WTC11 (cell line): ENCODE data around the gene EPB41. TPM values are rescaled to one million over a fixed set of nuclear protein-coding genes. Genes with fewer than 3 reads are reported as not detected.

ENCODE experiments used
- ATAC-seq: fragments of 200-7000 bp; cut with Tn5 transposase; 2 replicates; pipeline ENCODE4 v1.10.0; 2021; ENCODE audit warnings: mild to moderate bottlenecking, moderate library complexity
- CTCF ChIA-PET: fragments of 300-600 bp; sonication (Branson Sonifier 250); formaldehyde crosslinking; loops from one replicate; lab custom pipeline; 2021; ENCODE audit warnings: antibody characterized with exemption; lab: Charles Lee
- POLR2A ChIA-PET: fragments of 350-600 bp; sonication (Branson Sonifier 250); formaldehyde crosslinking; loops from one replicate; lab custom pipeline; 2021; ENCODE audit warnings: antibody characterized with exemption; lab: Charles Lee
- DNase-seq: peaks from one replicate; pipeline ENCODE4 v3.0.0; 2021; ENCODE audit warnings: low spot score
- H3K27ac Mint-ChIP-seq: 2 replicates; pipeline ENCODE4 v1.8.0; 2021; ENCODE audit warnings: mixed read lengths
- H3K27me3 Mint-ChIP-seq: 2 replicates; pipeline ENCODE4 v1.8.0; 2021; ENCODE audit warnings: low read depth, mild to moderate bottlenecking, moderate library complexity, mixed read lengths
- H3K36me3 Mint-ChIP-seq: 2 replicates; pipeline ENCODE4 v1.8.0; 2021; ENCODE audit warnings: mixed read lengths
- H3K4me1 Mint-ChIP-seq: 2 replicates; pipeline ENCODE4 v1.8.0; 2022; ENCODE audit warnings: mixed read lengths
- H3K4me3 Mint-ChIP-seq: 2 replicates; pipeline ENCODE4 v1.8.0; 2021; ENCODE audit warnings: mild to moderate bottlenecking, moderate library complexity, mixed read lengths
- H3K9me3 Mint-ChIP-seq: 2 replicates; pipeline ENCODE4 v1.8.0; 2021; ENCODE audit warnings: mixed read lengths
- CBFB ChIP-seq: sonication (generic); formaldehyde crosslinking; IDR thresholded peaks from 2 replicates; pipeline ENCODE4 v1.8.1; 2022; ENCODE audit warnings: mild to moderate bottlenecking, low read depth, missing genetic modification reagents
- E2F4 ChIP-seq: sonication (generic); formaldehyde crosslinking; IDR thresholded peaks from 2 replicates; pipeline ENCODE4 v1.8.1; 2022; ENCODE audit warnings: low read depth, mild to moderate bottlenecking, moderate library complexity, missing genetic modification reagents, borderline replicate concordance
- FOXP1 ChIP-seq: sonication (generic); formaldehyde crosslinking; IDR thresholded peaks from 2 replicates; pipeline ENCODE4 v1.8.0; 2022; ENCODE audit warnings: missing genetic modification reagents, mild to moderate bottlenecking, moderate library complexity, borderline replicate concordance
- GABPB1 ChIP-seq: sonication (generic); formaldehyde crosslinking; IDR thresholded peaks from 2 replicates; pipeline ENCODE4 v1.8.1; 2023; ENCODE audit warnings: mild to moderate bottlenecking, missing genetic modification reagents
- JAZF1 ChIP-seq: fragments of 250-450 bp; sonication (Bioruptor Pico); IDR thresholded peaks from 2 replicates; pipeline ENCODE4 v1.9.0; 2021; ENCODE audit warnings: moderate library complexity, mild to moderate bottlenecking, inconsistent platforms
- KAT7 ChIP-seq: sonication (generic); formaldehyde crosslinking; IDR thresholded peaks from 2 replicates; pipeline ENCODE4 v1.8.1; 2023; ENCODE audit warnings: missing genetic modification reagents, mild to moderate bottlenecking, borderline replicate concordance
- MYBL2 ChIP-seq: sonication (generic); formaldehyde crosslinking; IDR thresholded peaks from 2 replicates; pipeline ENCODE4 v1.8.1; 2023; ENCODE audit warnings: mild to moderate bottlenecking, moderate library complexity, missing genetic modification reagents
- NFE2L1 ChIP-seq: sonication (generic); formaldehyde crosslinking; IDR thresholded peaks from 2 replicates; pipeline ENCODE4 v1.8.1; 2023; ENCODE audit warnings: missing genetic modification reagents
- NR1H2 ChIP-seq: sonication (generic); formaldehyde crosslinking; IDR thresholded peaks from 2 replicates; pipeline ENCODE4 v1.9.0; 2021; ENCODE audit warnings: mild to moderate bottlenecking, moderate library complexity, missing genetic modification reagents
- OVOL2 ChIP-seq: fragments of 250-450 bp; sonication (Bioruptor Pico); IDR thresholded peaks from 2 replicates; pipeline ENCODE4 v1.9.0; 2021; ENCODE audit warnings: mild to moderate bottlenecking, borderline replicate concordance
- PRRX2 ChIP-seq: fragments of 250-450 bp; sonication (Bioruptor Pico); IDR thresholded peaks from 2 replicates; pipeline ENCODE4 v1.8.0; 2021; ENCODE audit warnings: mild to moderate bottlenecking
- RORB ChIP-seq: fragments of 250-450 bp; sonication (Bioruptor Pico); IDR thresholded peaks from 2 replicates; pipeline ENCODE4 v1.9.0; 2021; ENCODE audit warnings: mild to moderate bottlenecking
- STAT6 ChIP-seq: sonication (generic); formaldehyde crosslinking; conservative IDR thresholded peaks from 2 replicates; pipeline ENCODE4 v1.8.1; 2023; ENCODE audit warnings: mild to moderate bottlenecking, low read depth, missing genetic modification reagents, moderate library complexity
- TCF7 ChIP-seq: sonication (generic); formaldehyde crosslinking; IDR thresholded peaks from 2 replicates; pipeline ENCODE4 v1.8.0; 2022; ENCODE audit warnings: mild to moderate bottlenecking, low read depth, missing genetic modification reagents, moderate library complexity
- USF1 ChIP-seq: sonication (generic); formaldehyde crosslinking; IDR thresholded peaks from 2 replicates; pipeline ENCODE4 v1.8.0; 2022; ENCODE audit warnings: mild to moderate bottlenecking, missing genetic modification reagents
- ZNF396 ChIP-seq: fragments of 250-450 bp; sonication (Bioruptor Pico); IDR thresholded peaks from 2 replicates; pipeline ENCODE4 v1.8.0; 2021; ENCODE audit warnings: mild to moderate bottlenecking, moderate library complexity, borderline replicate concordance
- ZNF416 ChIP-seq: fragments of 250-450 bp; sonication (Bioruptor Pico); IDR thresholded peaks from 2 replicates; pipeline ENCODE4 v1.9.0; 2021; ENCODE audit warnings: mild to moderate bottlenecking, inconsistent platforms
- ZNF425 ChIP-seq: fragments of 250-450 bp; sonication (Bioruptor Pico); conservative IDR thresholded peaks from 2 replicates; pipeline ENCODE4 v1.9.0; 2021; ENCODE audit warnings: mild to moderate bottlenecking
- total RNA-seq: library from RNA; stranded (reverse); gene quantifications from 3 replicates; pipeline ENCODE4 v1.2.3, GENCODE V29; 2021

The EPB41 gene
- total RNA-seq, 1 experiment from 2014 or later, result 85.0 TPM

- ChIA-PET CTCF (interaction anchor here (1.3 to 1.8 kb wide), 2 partner anchors 43 to 322 kb away, joined by 3 to 6 read pairs; no protein-coding TSS in a partner anchor), POLR2A (interaction anchor here (1.6 kb wide), 1 partner anchor 11 kb away, joined by 4 read pairs; the partner anchor contains the start of gene EPB41)
- DNase-seq (no peak), ATAC-seq (no peak)
- peaks cover 27% of the 10 kb centered on the region for H3K4me1 Mint-ChIP-seq
- H3K27me3 Mint-ChIP-seq, result no peaks in the 10 kb centered on the region
- H3K27ac Mint-ChIP-seq, result peak overlapping the region; percentile 6; the same call in 1 of the 2 replicates
- no peaks in the 10 kb centered on the region for H3K36me3 Mint-ChIP-seq
- no peak overlapping the region for H3K4me3 Mint-ChIP-seq
- no peaks in the 10 kb centered on the region for H3K9me3 Mint-ChIP-seq
- TF ChIP-seq TCF7 (no peak), OVOL2 (CRISPR knock-in tag) (no peak), JAZF1 (CRISPR knock-in tag) (no peak), ZNF425 (CRISPR knock-in tag) (no peak), PRRX2 (no peak), ZNF396 (CRISPR knock-in tag) (no peak), KAT7 (CRISPR knock-in tag) (no peak), ZNF416 (CRISPR knock-in tag) (no peak), MYBL2 (CRISPR knock-in tag) (no peak), NFE2L1 (no peak), STAT6 (CRISPR knock-in tag) (no peak), CBFB (CRISPR knock-in tag) (no peak), NR1H2 (CRISPR knock-in tag) (no peak), E2F4 (no peak), USF1 (CRISPR knock-in tag) (no peak), RORB (CRISPR knock-in tag) (no peak)
These were observed 11.1 kb downstream of the EPB41 start for GRCh38 chr1:28925350-28925891.

- H3K36me3 Mint-ChIP-seq, result no peaks in the 10 kb centered on the region
- H3K9me3 Mint-ChIP-seq, result no peaks in the 10 kb centered on the region
- H3K4me3 Mint-ChIP-seq, result no peak overlapping the region
- ChIA-PET CTCF (interaction anchor here (1.0 kb wide), 1 partner anchor 49 kb away, joined by 3 read pairs; no protein-coding TSS in a partner anchor), POLR2A (interaction anchor here (2.6 kb wide), 1 partner anchor 12 kb away, joined by 7 read pairs; the partner anchor contains the start of gene EPB41)
- ATAC-seq (no peak), DNase-seq (no peak)
- peak; percentile 37; the same call in 1 of the 2 replicates for TF ChIP-seq GABPB1 (CRISPR knock-in tag)
- TF ChIP-seq FOXP1, result no peak
- no peaks in the 10 kb centered on the region for H3K27me3 Mint-ChIP-seq
- H3K4me1 Mint-ChIP-seq, result peaks cover 27% of the 10 kb centered on the region
- H3K27ac Mint-ChIP-seq, result peak overlapping the region; percentile 88
These were observed 12.4 kb downstream of the EPB41 start for GRCh38 chr1:28926629-28927265.
